Neural progenitor cell (in vitro differentiated cells): ENCODE data around the gene PRDM11.

Experiments
- CTCF ChIP-seq: fragments of 200-600 bp; sonication (generic); IDR thresholded peaks from 2 replicates; pipeline ENCODE4 v1.5.1; 2017; ENCODE audit warnings: antibody characterized with exemption, mild to moderate bottlenecking
- EZH2 ChIP-seq: fragments of 200-600 bp; sonication (generic); IDR thresholded peaks from 2 replicates; pipeline ENCODE4 v1.6.1; 2017; ENCODE audit warnings: antibody characterized with exemption, mild to moderate bottlenecking, moderate library complexity
- EZH2phosphoT487 ChIP-seq: fragments of 200-600 bp; sonication (generic); IDR thresholded peaks from 2 replicates; pipeline ENCODE4 v1.6.1; 2017; ENCODE audit warnings: antibody characterized with exemption

GRCh38 chr11:45165386-45165785, 18.9 kb downstream of the PRDM11 start:
- TF ChIP-seq CTCF (no peak), EZH2phosphoT487 (no peak), EZH2 (no peak)
